HG02763 (cell line): Measurements from ENCODE around the gene TMEM242.

ENCODE experiments used
- ATAC-seq: cut with Tn5 transposase; IDR thresholded peaks from one replicate; pipeline ENCODE4 v1.9.1; 2021; ENCODE audit warnings: mild to moderate bottlenecking, moderate library complexity; ENCODE audit not compliant: unreplicated experiment

The TMEM242 gene

GRCh38 chr6:157255079-157255478, 68.2 kb downstream of the TMEM242 start:
- ATAC-seq, result no peak

- no peak for ATAC-seq
Observed at GRCh38 chr6:157254538-157254937, 68.8 kb downstream of the TMEM242 start.

GRCh38 chr6:157253699-157254098, 69.6 kb downstream of the TMEM242 start:
- no peak for ATAC-seq

GRCh38 chr6:157253017-157253416, 70.3 kb downstream of the TMEM242 start:
- ATAC-seq, result no peak

- ATAC-seq, result no peak
Observed at GRCh38 chr6:157251586-157252247, 71.6 kb downstream of the TMEM242 start.

GRCh38 chr6:157249826-157250225, 73.5 kb downstream of the TMEM242 start:
- no peak for ATAC-seq

- ATAC-seq, result no peak
Observed at GRCh38 chr6:157248264-157248663, 75.1 kb downstream of the TMEM242 start.

- ATAC-seq, result no peak
Observed at GRCh38 chr6:157246771-157247484, 76.4 kb downstream of the TMEM242 start.

GRCh38 chr6:157246048-157246630, 77.2 kb downstream of the TMEM242 start:
- no peak for ATAC-seq

- no peak for ATAC-seq
Observed at GRCh38 chr6:157245436-157245835, 77.9 kb downstream of the TMEM242 start.

- no peak for ATAC-seq
Observed at GRCh38 chr6:157244780-157245179, 78.5 kb downstream of the TMEM242 start.

GRCh38 chr6:157244175-157244574, 79.1 kb downstream of the TMEM242 start:
- ATAC-seq, result no peak

GRCh38 chr6:157242791-157243190, 80.5 kb downstream of the TMEM242 start:
- ATAC-seq, result no peak

GRCh38 chr6:157240960-157241311, 82.4 kb downstream of the TMEM242 start:
- ATAC-seq, result no peak

- no peak for ATAC-seq
Observed at GRCh38 chr6:157240059-157240959, 83.0 kb downstream of the TMEM242 start.

GRCh38 chr6:157239671-157240058, 83.7 kb downstream of the TMEM242 start:
- ATAC-seq, result no peak
